Placental epithelial cell (primary cell): ENCODE measurements around the gene C16orf78. TPM values are rescaled to one million over a fixed set of nuclear protein-coding genes. Genes with fewer than 3 reads are reported as not detected.

Experiments
- total RNA-seq: library from RNA; depleted of rRNA; stranded (reverse); fragments of >200 nt; gene quantifications from 2 replicates; pipeline ENCODE4 v1.2.3, GENCODE V29; 2012

The C16orf78 gene, protein sequence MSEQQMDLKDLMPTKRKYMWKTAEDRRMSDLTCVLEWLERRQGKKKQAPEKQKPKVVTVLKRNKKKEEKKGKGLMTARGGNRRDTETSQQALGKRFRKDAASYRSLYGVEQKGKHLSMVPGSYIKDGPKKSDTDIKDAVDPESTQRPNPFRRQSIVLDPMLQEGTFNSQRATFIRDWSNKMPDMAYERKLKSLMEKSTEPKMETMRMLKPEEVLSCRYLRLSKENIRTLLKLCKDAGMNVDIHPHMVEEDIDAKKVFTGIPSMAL
- not detected in 2 replicates for total RNA-seq

GRCh38 chr16:49373504-49373903 is at the start of gene C16orf78:
C16orf78 (plus strand) TSS chr16:49373804; CDS start chr16:49373940, 136 bp downstream.

Other genes with a start within 250 kb of the C16orf78 start
- not detected in 2 replicates for gene CBLN1, start 92.0 kb upstream of the C16orf78 start, total RNA-seq